Peyer's patch (tissue), 4 donors: ENCODE results near the gene RASAL2.

ENCODE experiments used
- CTCF ChIP-seq, 6 experiments: fragments of 450-650 bp in 4 of 6; fragments of 200-600 bp in 2 of 6; sonication (generic) in 1 of 6; IDR thresholded peaks; one replicate each; pipeline ENCODE4 v1.5.1; 2017 to 2019; ENCODE audit warnings: antibody characterized with exemption in 6 of 6, mild to moderate bottlenecking in 3 of 6, moderate library complexity in 1 of 6
- POLR2A ChIP-seq, 2 donors: fragments of 450-650 bp; IDR thresholded peaks; one replicate each; pipeline ENCODE4 v1.5.1; 2017; ENCODE audit warnings: antibody characterized with exemption in 2 of 2, mild to moderate bottlenecking in 2 of 2, moderate library complexity in 2 of 2

GRCh38 chr1:178345807-178346206, 251.9 kb downstream of the RASAL2 start:
- TF ChIP-seq CTCF (IDR thresholded peaks at IDR 0.05) = no peak
- TF ChIP-seq POLR2A (IDR thresholded peaks at IDR 0.05) = no peak
